ENCODE results near the gene CTNS. TPM values are rescaled to one million over a fixed set of nuclear protein-coding genes. Genes with fewer than 3 reads are reported as not detected.

The CTNS gene
- polyA plus RNA-seq, 1 donor from 2014 or later: 8.8 TPM

GRCh38 chr17:3695723-3696411, 59.3 kb downstream of the CTNS start, which contains the start of gene P2RX5:
Gene P2RX5 (minus strand): TSS chr17:3696155. CDS start chr17:3696005, 150 bp downstream.
- H3K36me3 ChIP-seq (ENCODE audit: insufficient read depth, low read length): no peaks in the 10 kb centered on the region
- H2AFZ ChIP-seq (ENCODE audit: low read depth, low read length): no peak within 1 kb of the TSS
- no peaks in the 10 kb centered on the region for H3K79me2 ChIP-seq (replicated peaks; ENCODE audit: insufficient read depth, low read length)
- peak within 1 kb of the TSS; percentile 63 for H3K4me3 ChIP-seq (ENCODE audit: low read length)
- no peaks in the 10 kb centered on the region for H4K20me1 ChIP-seq (ENCODE audit: insufficient read depth)
- H3K27me3 ChIP-seq (ENCODE audit: insufficient read depth, low read depth, low read length): peaks cover 27% of the 10 kb centered on the region
- no peaks in the 10 kb centered on the region for H3F3A ChIP-seq (ENCODE audit: insufficient read depth, low read length, poor library complexity, severe bottlenecking)
- no peak within 1 kb of the TSS for H3K27ac ChIP-seq (ENCODE audit: low read length)
- H3K9ac ChIP-seq (ENCODE audit: low read length): peak within 1 kb of the TSS; percentile 34
- TF ChIP-seq, protein P1, sequence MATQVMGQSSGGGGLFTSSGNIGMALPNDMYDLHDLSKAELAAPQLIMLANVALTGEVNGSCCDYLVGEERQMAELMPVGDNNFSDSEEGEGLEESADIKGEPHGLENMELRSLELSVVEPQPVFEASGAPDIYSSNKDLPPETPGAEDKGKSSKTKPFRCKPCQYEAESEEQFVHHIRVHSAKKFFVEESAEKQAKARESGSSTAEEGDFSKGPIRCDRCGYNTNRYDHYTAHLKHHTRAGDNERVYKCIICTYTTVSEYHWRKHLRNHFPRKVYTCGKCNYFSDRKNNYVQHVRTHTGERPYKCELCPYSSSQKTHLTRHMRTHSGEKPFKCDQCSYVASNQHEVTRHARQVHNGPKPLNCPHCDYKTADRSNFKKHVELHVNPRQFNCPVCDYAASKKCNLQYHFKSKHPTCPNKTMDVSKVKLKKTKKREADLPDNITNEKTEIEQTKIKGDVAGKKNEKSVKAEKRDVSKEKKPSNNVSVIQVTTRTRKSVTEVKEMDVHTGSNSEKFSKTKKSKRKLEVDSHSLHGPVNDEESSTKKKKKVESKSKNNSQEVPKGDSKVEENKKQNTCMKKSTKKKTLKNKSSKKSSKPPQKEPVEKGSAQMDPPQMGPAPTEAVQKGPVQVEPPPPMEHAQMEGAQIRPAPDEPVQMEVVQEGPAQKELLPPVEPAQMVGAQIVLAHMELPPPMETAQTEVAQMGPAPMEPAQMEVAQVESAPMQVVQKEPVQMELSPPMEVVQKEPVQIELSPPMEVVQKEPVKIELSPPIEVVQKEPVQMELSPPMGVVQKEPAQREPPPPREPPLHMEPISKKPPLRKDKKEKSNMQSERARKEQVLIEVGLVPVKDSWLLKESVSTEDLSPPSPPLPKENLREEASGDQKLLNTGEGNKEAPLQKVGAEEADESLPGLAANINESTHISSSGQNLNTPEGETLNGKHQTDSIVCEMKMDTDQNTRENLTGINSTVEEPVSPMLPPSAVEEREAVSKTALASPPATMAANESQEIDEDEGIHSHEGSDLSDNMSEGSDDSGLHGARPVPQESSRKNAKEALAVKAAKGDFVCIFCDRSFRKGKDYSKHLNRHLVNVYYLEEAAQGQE (IDR thresholded peaks at IDR 0.05; ENCODE audit: borderline replicate concordance): no peak
- TF ChIP-seq EZH2 (IDR thresholded peaks at IDR 0.05; ENCODE audit: borderline replicate concordance, insufficient read depth, low read length, poor library complexity, severe bottlenecking): no peak
- TF ChIP-seq EP300 (conservative IDR thresholded peaks at IDR 0.05; ENCODE audit: poor library complexity, severe bottlenecking): no peak
- H3K9me2 ChIP-seq (ENCODE audit: insufficient read depth, low read length): no peaks in the 10 kb centered on the region
- no peak within 1 kb of the TSS for H3K4me2 ChIP-seq (ENCODE audit: low read length)
- no peaks in the 10 kb centered on the region for H3K9me3 ChIP-seq (ENCODE audit: low read length)

DNA sequence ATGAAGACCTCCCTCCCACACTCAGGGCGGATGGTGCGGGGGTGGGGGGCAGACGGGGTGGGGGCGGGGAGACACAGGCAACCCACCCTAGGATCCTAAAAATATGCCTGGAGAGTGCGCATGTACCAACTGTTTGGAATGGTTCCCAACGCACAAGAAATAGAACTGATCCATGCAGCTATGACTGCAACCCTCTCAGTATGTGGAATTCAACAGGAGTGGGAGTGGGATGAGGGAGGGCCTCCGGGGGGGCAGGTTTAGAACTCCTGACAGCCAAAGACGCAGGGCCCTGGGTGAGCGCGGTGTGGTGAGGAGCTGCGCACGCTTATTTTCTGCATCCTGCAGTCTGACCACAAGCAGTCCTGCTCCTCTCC, 60.5 kb downstream of the CTNS start:
- TF ChIP-seq, protein P1 (IDR thresholded peaks at IDR 0.05; ENCODE audit: borderline replicate concordance): no peak
- TF ChIP-seq TAF1 (IDR thresholded peaks at IDR 0.05; ENCODE audit: low read depth) (no peak), SMC3 (conservative IDR thresholded peaks at IDR 0.05; ENCODE audit: poor library complexity) (no peak), EP300 (conservative IDR thresholded peaks at IDR 0.05; ENCODE audit: poor library complexity, severe bottlenecking) (no peak), EZH2 (IDR thresholded peaks at IDR 0.05; ENCODE audit: borderline replicate concordance, insufficient read depth, low read length, poor library complexity, severe bottlenecking) (no peak), POLR2AphosphoS5 (IDR thresholded peaks at IDR 0.05) (no peak)
- H3K36me3 ChIP-seq (ENCODE audit: insufficient read depth, low read length): no peaks in the 10 kb centered on the region
- H3K4me3 ChIP-seq (ENCODE audit: low read length): no peak overlapping the region
- peaks cover 27% of the 10 kb centered on the region for H3K27me3 ChIP-seq (ENCODE audit: insufficient read depth, low read depth, low read length)
- H2AFZ ChIP-seq (ENCODE audit: low read depth, low read length): no peak overlapping the region
- H3K4me2 ChIP-seq (ENCODE audit: low read length): no peak overlapping the region
- H3K79me2 ChIP-seq (replicated peaks; ENCODE audit: insufficient read depth, low read length): no peaks in the 10 kb centered on the region
- no peaks in the 10 kb centered on the region for H3K9me3 ChIP-seq (ENCODE audit: low read length)
- no peaks in the 10 kb centered on the region for H3K9me2 ChIP-seq (ENCODE audit: insufficient read depth, low read length)
- H3K27ac ChIP-seq (ENCODE audit: low read length): no peak overlapping the region
- no peaks in the 10 kb centered on the region for H3F3A ChIP-seq (ENCODE audit: insufficient read depth, low read length, poor library complexity, severe bottlenecking)
- H4K20me1 ChIP-seq (ENCODE audit: insufficient read depth): no peaks in the 10 kb centered on the region
- no peak overlapping the region for H3K9ac ChIP-seq (ENCODE audit: low read length)
